Chondrocyte (in vitro differentiated cells): ENCODE data around the gene COA8. TPM values are rescaled to one million over a fixed set of nuclear protein-coding genes. Genes with fewer than 3 reads are reported as not detected.

Experiments
- DNase-seq: peaks from one replicate; pipeline ENCODE4 v3.0.0; 2021; ENCODE audit warnings: mixed read lengths, low spot score
- H3K27ac Mint-ChIP-seq: one replicate; pipeline ENCODE4 v1.8.0; 2021; ENCODE audit warnings: mild to moderate bottlenecking, moderate library complexity, mixed read lengths; ENCODE audit not compliant: unreplicated experiment
- H3K27me3 Mint-ChIP-seq: 2 replicates; pipeline ENCODE4 v1.8.0; 2021; ENCODE audit warnings: low read depth, mixed read lengths
- H3K36me3 Mint-ChIP-seq: 2 replicates; pipeline ENCODE4 v1.8.0; 2021; ENCODE audit warnings: low read depth, mixed read lengths
- H3K4me1 Mint-ChIP-seq: 2 replicates; pipeline ENCODE4 v1.8.0; 2021; ENCODE audit warnings: low read depth, mild to moderate bottlenecking, mixed read lengths
- H3K4me3 Mint-ChIP-seq: one replicate; pipeline ENCODE4 v1.8.0; 2021; ENCODE audit warnings: mild to moderate bottlenecking, moderate library complexity, mixed read lengths; ENCODE audit not compliant: unreplicated experiment
- H3K9me3 Mint-ChIP-seq: 2 replicates; pipeline ENCODE4 v1.8.0; 2021; ENCODE audit warnings: low read depth, mixed read lengths
- CTCF ChIP-seq: fragments of 200-600 bp; sonication (generic); IDR thresholded peaks from 2 replicates; pipeline ENCODE4 v1.5.0; 2021; ENCODE audit warnings: antibody characterized with exemption, mild to moderate bottlenecking, moderate library complexity
- total RNA-seq: library from RNA; stranded (reverse); gene quantifications from 3 replicates; pipeline ENCODE4 v1.2.1, GENCODE V29; 2021

COA8 gene
- total RNA-seq, 1 donor from 2014 or later, result 51.9 TPM

GRCh38 chr14:103611215-103611614 is 48.5 kb downstream of the COA8 start:
- DNase-seq, result no peak
- Mint-ChIP-seq H3K27ac (no peak overlapping the region), H3K36me3 (peaks cover 5% of the 10 kb centered on the region), H3K4me3 (no peak overlapping the region), H3K4me1 (peaks cover 19% of the 10 kb centered on the region), H3K9me3 (peaks cover 7% of the 10 kb centered on the region), H3K27me3 (no peaks in the 10 kb centered on the region)
- no peak for TF ChIP-seq CTCF

GRCh38 chr14:103613517-103613916 is 50.8 kb downstream of the COA8 start:
- no peaks in the 10 kb centered on the region for H3K4me1 Mint-ChIP-seq
- no peak overlapping the region for H3K4me3 Mint-ChIP-seq
- no peak overlapping the region for H3K27ac Mint-ChIP-seq
- peaks cover 5% of the 10 kb centered on the region for H3K36me3 Mint-ChIP-seq
- TF ChIP-seq CTCF, result no peak
- no peaks in the 10 kb centered on the region for H3K27me3 Mint-ChIP-seq
- no peak for DNase-seq
- H3K9me3 Mint-ChIP-seq, result peaks cover 7% of the 10 kb centered on the region

GRCh38 chr14:103616635-103617300 is 54.0 kb downstream of the COA8 start:
- TF ChIP-seq CTCF, result no peak
- no peaks in the 10 kb centered on the region for H3K27me3 Mint-ChIP-seq
- H3K9me3 Mint-ChIP-seq, result no peaks in the 10 kb centered on the region
- no peaks in the 10 kb centered on the region for H3K36me3 Mint-ChIP-seq
- DNase-seq, result no peak
- H3K27ac Mint-ChIP-seq, result no peak overlapping the region
- H3K4me1 Mint-ChIP-seq, result peaks cover 6% of the 10 kb centered on the region
- no peak overlapping the region for H3K4me3 Mint-ChIP-seq

GRCh38 chr14:103619057-103619456 is 56.3 kb downstream of the COA8 start:
- no peaks in the 10 kb centered on the region for H3K27me3 Mint-ChIP-seq
- peak overlapping the region; percentile 5 for H3K27ac Mint-ChIP-seq
- H3K4me3 Mint-ChIP-seq, result no peak overlapping the region
- no peak for TF ChIP-seq CTCF
- no peaks in the 10 kb centered on the region for H3K36me3 Mint-ChIP-seq
- peaks cover 15% of the 10 kb centered on the region for H3K4me1 Mint-ChIP-seq
- no peak for DNase-seq
- no peaks in the 10 kb centered on the region for H3K9me3 Mint-ChIP-seq

GRCh38 chr14:103621860-103622259 is 59.1 kb downstream of the COA8 start:
- DNase-seq, result no peak
- Mint-ChIP-seq H3K4me1 (peaks cover 30% of the 10 kb centered on the region), H3K36me3 (no peaks in the 10 kb centered on the region), H3K9me3 (no peaks in the 10 kb centered on the region), H3K4me3 (no peak overlapping the region), H3K27ac (no peak overlapping the region), H3K27me3 (no peaks in the 10 kb centered on the region)
- no peak for TF ChIP-seq CTCF
